BJ (cell line): ENCODE results near the gene ALDH3B1. TPM values are rescaled to one million over a fixed set of nuclear protein-coding genes. Genes with fewer than 3 reads are reported as not detected.

ENCODE experiments used
- CTCF ChIA-PET: fragments of 350-600 bp; formaldehyde crosslinking; extraction: SDS; loops from one replicate; lab custom pipeline; 2021; ENCODE audit warnings: antibody characterized with exemption, inconsistent platforms; lab: Yijun Ruan, JAX
- POLR2A ChIA-PET: fragments of 300-600 bp; sonication (Branson Sonifier 250); formaldehyde crosslinking; extraction: SDS; loops from one replicate; lab custom pipeline; 2021; ENCODE audit warnings: antibody characterized with exemption; lab: Charles Lee
- DNase-seq: peaks from one replicate; pipeline ENCODE4 v3.0.0-alpha.2; 2011; ENCODE audit warnings: low read depth
- H3K27me3 ChIP-seq: 2 replicates; pipeline ENCODE4 v1.6.0; 2011; ENCODE audit warnings: low read length; ENCODE audit not compliant: control insufficient read depth, insufficient read depth
- H3K36me3 ChIP-seq: 2 replicates; pipeline ENCODE4 v1.5.1; 2011; ENCODE audit warnings: low read length; ENCODE audit not compliant: control insufficient read depth, insufficient read depth
- H3K4me3 ChIP-seq: 2 replicates; pipeline ENCODE4 v1.5.1; 2011; ENCODE audit warnings: low read depth, mild to moderate bottlenecking, control low read depth, low read length
- CTCF ChIP-seq: IDR thresholded peaks from 2 replicates; pipeline ENCODE4 v1.5.1; 2011; ENCODE audit warnings: low read depth, mild to moderate bottlenecking, control low read depth, inconsistent platforms, low read length, moderate library complexity; ENCODE audit not compliant: insufficient read depth
- polyA plus RNA-seq: library from polyadenylated mRNA; depleted of rRNA; stranded (reverse); fragments of >200 nt; gene quantifications from 2 replicates; pipeline ENCODE4 v1.2.3, GENCODE V29; 2011

The ALDH3B1 gene
- polyA plus RNA-seq, 1 experiment = 74.2 TPM

- POLR2A ChIA-PET = interaction anchor here (0.5 kb wide), 1 partner anchor 146 kb away, joined by 3 read pairs; no protein-coding TSS in a partner anchor
- peak overlapping the region; percentile 50 for H3K4me3 ChIP-seq
- H3K27me3 ChIP-seq = no peaks in the 10 kb centered on the region
- no peak for DNase-seq
- CTCF ChIA-PET = interaction anchor here (0.6 to 2.8 kb wide), 7 partner anchors 9 to 1367 kb away, joined by 3 to 13 read pairs (median 5); no protein-coding TSS in a partner anchor
- H3K36me3 ChIP-seq = no peaks in the 10 kb centered on the region
- TF ChIP-seq CTCF = peak; percentile 17
Measured at GRCh38 chr11:68009391-68010089, 587 bp upstream of the ALDH3B1 start.

GRCh38 chr11:68011051-68011943 lies 1.2 kb downstream of the ALDH3B1 start:
- Histone ChIP-seq H3K27me3 (no peaks in the 10 kb centered on the region), H3K36me3 (no peaks in the 10 kb centered on the region; the same call in 1 of the 2 replicates), H3K4me3 (peak overlapping the region; percentile 50)
- DNase-seq = no peak
- ChIA-PET CTCF (interaction anchor here (0.9 to 2.8 kb wide), 5 partner anchors 17 to 199 kb away, joined by 3 to 13 read pairs (median 6); no protein-coding TSS in a partner anchor), POLR2A (interaction anchor here (0.5 to 1.1 kb wide), 2 partner anchors 23 to 31 kb away, joined by 3 to 4 read pairs; no protein-coding TSS in a partner anchor)
- no peak for TF ChIP-seq CTCF

GRCh38 chr11:68012044-68012842 lies 2.1 kb downstream of the ALDH3B1 start:
- Histone ChIP-seq H3K36me3 (no peaks in the 10 kb centered on the region; the same call in 1 of the 2 replicates), H3K4me3 (no peak overlapping the region), H3K27me3 (no peaks in the 10 kb centered on the region)
- POLR2A ChIA-PET = no interaction called here
- no peak for TF ChIP-seq CTCF
- DNase-seq = no peak
- CTCF ChIA-PET = interaction anchor here (1.3 to 1.7 kb wide), 2 partner anchors 10 to 57 kb away, joined by 3 to 9 read pairs; no protein-coding TSS in a partner anchor

- ChIA-PET CTCF (interaction anchor here (1.0 to 2.6 kb wide), 4 partner anchors 9 to 197 kb away, joined by 3 to 9 read pairs (median 6); no protein-coding TSS in a partner anchor), POLR2A (interaction anchor here (0.6 kb wide), 1 partner anchor 13 kb away, joined by 3 read pairs; no protein-coding TSS in a partner anchor)
- Histone ChIP-seq H3K27me3 (no peaks in the 10 kb centered on the region), H3K4me3 (no peak overlapping the region), H3K36me3 (no peaks in the 10 kb centered on the region; the same call in 1 of the 2 replicates)
- peak; percentile 94 for DNase-seq
- no peak for TF ChIP-seq CTCF
Measured at GRCh38 chr11:68012843-68013610, 2.9 kb downstream of the ALDH3B1 start.
